GM12874 (cell line): Measurements from ENCODE around the gene BORCS5.

ENCODE experiments used
- CTCF ChIP-seq: IDR thresholded peaks from 2 replicates; pipeline ENCODE4 v1.5.1; 2011; ENCODE audit warnings: low read depth, mild to moderate bottlenecking, control low read depth, low read length, moderate library complexity; ENCODE audit not compliant: insufficient read depth

BORCS5 gene

DNA sequence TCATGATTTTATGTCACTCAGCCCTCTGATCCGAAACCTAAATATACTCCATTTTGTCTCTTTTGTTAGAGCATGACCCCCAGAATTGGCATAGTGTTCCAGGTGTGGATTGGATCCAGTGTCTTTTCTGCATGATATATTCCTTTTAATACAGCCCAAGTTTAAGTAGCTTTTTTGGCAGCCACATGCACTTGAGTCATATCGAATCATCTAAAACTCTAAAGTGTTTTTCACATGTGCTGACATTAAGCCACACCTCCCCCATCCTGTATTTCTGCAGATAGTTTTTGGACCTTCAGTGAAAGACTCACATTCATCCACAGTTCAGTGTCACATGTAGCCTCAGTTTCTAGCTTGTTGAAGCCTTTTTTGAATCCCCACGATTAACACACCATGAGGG, 30.6 kb downstream of the BORCS5 start:
- TF ChIP-seq CTCF = no peak

GRCh38 chr12:12392413-12392812, 35.5 kb downstream of the BORCS5 start:
- TF ChIP-seq CTCF = no peak

GRCh38 chr12:12393171-12393570, 36.3 kb downstream of the BORCS5 start:
- no peak for TF ChIP-seq CTCF

GRCh38 chr12:12396694-12397093, 39.8 kb downstream of the BORCS5 start:
- TF ChIP-seq CTCF = no peak

- TF ChIP-seq CTCF = no peak
Measured at GRCh38 chr12:12397184-12397583, 40.3 kb downstream of the BORCS5 start.

GRCh38 chr12:12398026-12398859, 41.4 kb downstream of the BORCS5 start:
- TF ChIP-seq CTCF = no peak

DNA sequence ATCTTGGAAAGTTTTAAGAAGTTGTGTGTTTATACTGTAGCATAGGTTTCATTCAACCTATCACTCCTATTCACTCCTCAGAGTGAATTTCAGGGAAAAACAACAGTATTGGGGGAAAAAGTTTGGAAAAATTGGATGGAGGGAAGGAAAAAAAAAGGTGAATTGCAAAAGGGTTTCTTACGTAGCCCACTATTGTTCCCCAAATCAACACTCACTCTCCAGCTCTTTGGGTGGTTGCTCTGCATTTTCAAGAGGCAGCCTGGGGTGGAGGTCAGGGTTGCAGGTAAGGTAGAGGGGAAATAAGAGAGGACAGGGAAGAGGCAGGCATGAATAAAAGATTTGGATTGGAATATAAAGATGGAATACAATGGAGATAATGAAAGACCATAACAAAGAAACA, 42.3 kb downstream of the BORCS5 start:
- TF ChIP-seq CTCF = no peak
